Measurements from ENCODE around the gene ABCA4. TPM values are rescaled to one million over a fixed set of nuclear protein-coding genes. Genes with fewer than 3 reads are reported as not detected.
A peak's percentile ranks its signal among the peaks of the same experiment; 100 is the strongest.

Gene ABCA4
- total RNA-seq, 6 experiments from 2014 or later, result 0.49 to 0.99 (median 0.75) TPM

DNA sequence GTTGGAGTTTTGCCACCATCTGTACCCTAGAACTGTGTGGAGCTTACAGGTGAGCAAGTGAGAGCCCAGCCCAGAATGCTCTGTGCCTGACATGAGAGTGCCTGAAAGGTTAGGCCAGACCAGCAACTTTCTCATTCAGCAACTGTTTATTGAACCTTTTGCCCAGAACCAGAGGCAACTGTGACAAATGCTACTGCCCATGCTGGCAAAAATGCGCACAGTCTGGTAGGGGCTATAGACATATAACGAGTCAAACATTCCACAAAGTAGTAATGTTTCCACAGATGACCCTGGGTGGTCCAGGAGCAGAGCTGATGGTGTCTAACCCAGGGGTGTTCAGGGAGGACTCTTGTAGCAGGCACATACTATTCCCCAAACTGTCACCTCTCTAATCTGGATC is 155.7 kb downstream of the ABCA4 start:
- Histone ChIP-seq H3K9me3 (no peaks in the 10 kb centered on the region), H3K27me3 (no peaks in the 10 kb centered on the region), H3K4me3 (peak overlapping the region in 1 of 3 donors; percentile 11), H3K27ac (peak overlapping the region; percentile 67 to 95 (median 79)), H3K4me1 (peaks cover 0 to 46% (median 10%) of the 10 kb centered on the region in 4 donors), H3K36me3 (no peaks in the 10 kb centered on the region)
- TF ChIP-seq POLR2A (IDR thresholded peaks at IDR 0.05), result no peak
- TF ChIP-seq CTCF (IDR thresholded peaks at IDR 0.05), result no peak
- intact Hi-C loops (cut with DNase I), result no loop called here
- peak in 1 of 3 donors; percentile 24 for DNase-seq
- WGBS (ENCODE audit: insufficient coverage, low coverage, low lambda C conversion rate, missing lambda C conversion rate), result 67% methylated on average over 2 of the region's 2 CpGs
- ATAC-seq, result peak; percentile 18 to 55 (median 32)

- H3K27ac ChIP-seq, result peak overlapping the region; percentile 72 to 95 (median 79)
- peak; percentile 76 to 85 (median 80) for ATAC-seq
- 51% methylated on average over 4 of the region's 4 CpGs for whole genome bisulfite sequencing (ENCODE audit: insufficient coverage, low coverage, low lambda C conversion rate, missing lambda C conversion rate)
- TF ChIP-seq POLR2A (IDR thresholded peaks at IDR 0.05), result peak; percentile 80
- TF ChIP-seq CTCF (IDR thresholded peaks at IDR 0.05), result no peak
- intact Hi-C loops (cut with DNase I), result no loop called here
- no peaks in the 10 kb centered on the region for H3K27me3 ChIP-seq
- no peaks in the 10 kb centered on the region for H3K9me3 ChIP-seq
- DNase-seq, result peak; percentile 63 to 88 (median 80)
- H3K4me3 ChIP-seq, result peak overlapping the region in 1 of 3 donors; percentile 11
- H3K4me1 ChIP-seq, result peaks cover 0 to 50% (median 10%) of the 10 kb centered on the region in 4 donors
- no peaks in the 10 kb centered on the region for H3K36me3 ChIP-seq
Measured at GRCh38 chr1:93964777-93965200, 156.2 kb downstream of the ABCA4 start.

- ATAC-seq (peak; percentile 13 to 36 (median 20)), DNase-seq (no peak)
- peaks cover 0 to 50% (median 10%) of the 10 kb centered on the region in 4 donors for H3K4me1 ChIP-seq
- no peaks in the 10 kb centered on the region for H3K9me3 ChIP-seq
- H3K27ac ChIP-seq, result peak overlapping the region; percentile 72 to 95 (median 79)
- intact Hi-C loops (cut with DNase I), result no loop called here
- no peaks in the 10 kb centered on the region for H3K27me3 ChIP-seq
- no peaks in the 10 kb centered on the region for H3K36me3 ChIP-seq
- WGBS (ENCODE audit: insufficient coverage, low coverage, low lambda C conversion rate, missing lambda C conversion rate), result 37% methylated on average over 4 of the region's 4 CpGs
- TF ChIP-seq CTCF (IDR thresholded peaks at IDR 0.05) (no peak), POLR2A (IDR thresholded peaks at IDR 0.05) (peak; percentile 77)
- H3K4me3 ChIP-seq, result peak overlapping the region in 1 of 3 donors; percentile 12
Measured at GRCh38 chr1:93964096-93964776, 156.7 kb downstream of the ABCA4 start.

DNA sequence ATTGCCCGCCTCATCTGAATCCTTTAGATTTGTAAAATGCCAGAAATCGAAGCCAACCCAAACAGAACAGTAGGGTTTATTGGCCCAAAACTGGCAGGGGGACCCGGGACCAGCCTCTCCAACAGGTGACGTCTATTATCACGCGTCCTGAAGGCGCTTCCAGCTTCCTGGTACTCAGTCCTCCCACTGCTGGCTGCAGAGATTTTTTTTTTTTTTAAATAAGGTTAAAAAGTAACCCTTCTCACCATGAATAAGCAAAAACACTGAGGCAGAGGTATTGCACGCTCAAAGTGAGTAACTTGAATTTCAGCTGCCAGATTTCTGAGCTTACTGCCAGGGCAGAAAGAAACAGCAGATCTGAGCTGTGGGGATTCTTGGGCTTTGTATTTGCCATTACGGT is 157.4 kb downstream of the ABCA4 start:
- Histone ChIP-seq H3K36me3 (no peaks in the 10 kb centered on the region), H3K27me3 (no peaks in the 10 kb centered on the region), H3K4me1 (peaks cover 0 to 53% (median 10%) of the 10 kb centered on the region in 4 donors), H3K9me3 (no peaks in the 10 kb centered on the region), H3K27ac (peak overlapping the region; percentile 72 to 95 (median 79)), H3K4me3 (peak overlapping the region in 1 of 3 donors; percentile 12)
- intact Hi-C loops (cut with DNase I), result no loop called here
- peak; percentile 80 to 92 (median 92) for DNase-seq
- 54% methylated on average over 9 of the region's 9 CpGs for WGBS (ENCODE audit: insufficient coverage, low coverage, low lambda C conversion rate, missing lambda C conversion rate)
- peak; percentile 68 for TF ChIP-seq POLR2A (IDR thresholded peaks at IDR 0.05)
- no peak for TF ChIP-seq CTCF (IDR thresholded peaks at IDR 0.05)
- ATAC-seq, result peak; percentile 53 to 79 (median 70)

All from right lobe of liver (tissue), 6 donors.